NCI-H187 (cell line): ENCODE data around the gene CHIT1.
"Not testable (repeated sequence)": the region's sequence is repeated elsewhere in the genome, so short reads cannot be mapped to it uniquely, and the experiment has no call there.

Experiments
- DNase-seq, 2 experiments: peaks; one replicate each; lab custom pipeline; 2025; lab: John Stamatoyannopoulos, UW

CHIT1 gene

GRCh38 chr1:203229471-203230135, at the start of gene CHIT1:
Gene CHIT1, minus strand, starts transcription at chr1:203229673. Its CDS starts 37 bp downstream, at chr1:203229636.
- no peak for DNase-seq

- no peak for DNase-seq
These were observed 49.5 kb upstream of the CHIT1 start for GRCh38 chr1:203278885-203279406.

GRCh38 chr1:203278082-203278884, 48.8 kb upstream of the CHIT1 start:
- peak; percentile 63 to 78 for DNase-seq

DNA sequence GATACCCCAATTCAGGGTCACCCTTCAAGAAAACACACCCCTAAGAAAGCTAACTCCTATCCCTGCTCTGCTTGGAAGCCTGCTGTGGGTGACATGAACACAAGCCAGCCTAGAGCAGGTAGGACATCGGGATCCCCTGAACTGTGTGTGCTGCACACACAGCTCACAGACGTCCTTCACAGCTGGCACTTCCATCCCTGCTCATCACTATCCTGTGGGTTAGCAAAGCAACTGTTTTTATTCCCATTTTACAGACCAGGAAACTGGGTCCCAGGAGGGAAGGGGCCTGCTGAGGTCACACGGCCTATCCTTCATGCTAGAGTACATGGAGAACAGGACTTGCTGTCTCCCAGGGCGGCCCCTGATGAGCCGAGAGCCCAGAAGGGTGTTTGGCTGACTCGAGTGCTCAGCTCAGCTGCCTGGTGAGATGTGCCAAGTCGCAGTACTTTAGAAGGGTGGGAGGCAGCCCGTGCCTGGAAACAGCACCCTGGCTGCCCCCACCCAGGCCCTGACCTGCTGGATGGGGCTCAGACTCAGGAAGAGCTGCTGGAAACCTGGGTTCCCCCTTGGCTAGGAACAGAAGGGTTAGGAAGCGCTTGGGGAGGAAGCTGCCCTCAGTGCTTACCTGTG, 47.6 kb upstream of the CHIT1 start:
- no peak for DNase-seq

DNA sequence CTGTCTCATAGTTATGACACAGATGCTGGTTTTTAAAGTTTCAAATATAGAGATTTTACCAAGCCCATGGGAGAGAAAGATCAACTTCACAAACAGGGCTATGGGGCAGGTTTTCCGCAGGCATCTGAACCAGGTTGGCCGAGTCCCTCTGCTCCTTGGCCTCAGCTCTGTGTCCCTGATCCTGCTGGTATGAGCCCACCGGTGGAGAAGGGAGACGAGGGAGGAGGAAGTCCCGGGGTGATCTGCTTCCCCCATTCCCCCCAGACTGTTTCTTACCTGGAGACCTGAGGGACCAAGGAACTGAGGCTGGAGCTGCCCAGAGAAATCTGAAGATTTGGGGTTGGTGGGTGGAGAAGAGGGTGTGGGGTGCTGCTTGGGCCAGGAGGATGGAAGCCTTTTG, 46.9 kb upstream of the CHIT1 start:
- no peak for DNase-seq

DNA sequence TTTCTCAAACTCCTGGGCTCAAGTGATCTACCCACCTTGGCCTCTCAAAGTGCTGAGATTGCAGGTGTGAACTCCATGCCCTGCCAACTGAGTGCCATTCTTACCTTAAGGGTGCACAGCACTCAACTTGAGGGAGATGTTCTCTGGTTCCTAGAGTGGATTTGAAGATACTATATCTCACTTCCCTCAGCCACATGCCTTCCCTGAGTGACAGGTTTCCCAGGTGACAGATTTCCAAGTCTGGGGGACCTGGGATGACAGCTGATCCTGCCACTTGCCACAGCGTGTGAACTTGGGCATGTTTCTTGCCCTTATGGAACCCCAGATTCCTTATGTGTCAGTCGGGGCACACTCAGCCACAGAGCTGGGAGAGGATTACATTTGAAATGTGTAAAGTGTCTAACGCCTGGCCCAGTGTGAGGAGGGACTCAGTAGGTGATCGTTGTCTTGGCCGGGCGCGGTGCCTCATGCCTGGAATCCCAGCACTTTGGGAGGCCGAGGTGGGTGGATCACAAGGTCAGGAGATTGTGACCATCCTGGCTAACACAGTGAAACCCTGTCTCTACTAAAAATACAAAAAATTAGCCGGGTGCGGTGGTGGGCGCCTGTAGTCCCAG, 46.3 kb upstream of the CHIT1 start:
- DNase-seq, result no peak

GRCh38 chr1:203274603-203275381, 45.3 kb upstream of the CHIT1 start:
- no peak for DNase-seq

DNA sequence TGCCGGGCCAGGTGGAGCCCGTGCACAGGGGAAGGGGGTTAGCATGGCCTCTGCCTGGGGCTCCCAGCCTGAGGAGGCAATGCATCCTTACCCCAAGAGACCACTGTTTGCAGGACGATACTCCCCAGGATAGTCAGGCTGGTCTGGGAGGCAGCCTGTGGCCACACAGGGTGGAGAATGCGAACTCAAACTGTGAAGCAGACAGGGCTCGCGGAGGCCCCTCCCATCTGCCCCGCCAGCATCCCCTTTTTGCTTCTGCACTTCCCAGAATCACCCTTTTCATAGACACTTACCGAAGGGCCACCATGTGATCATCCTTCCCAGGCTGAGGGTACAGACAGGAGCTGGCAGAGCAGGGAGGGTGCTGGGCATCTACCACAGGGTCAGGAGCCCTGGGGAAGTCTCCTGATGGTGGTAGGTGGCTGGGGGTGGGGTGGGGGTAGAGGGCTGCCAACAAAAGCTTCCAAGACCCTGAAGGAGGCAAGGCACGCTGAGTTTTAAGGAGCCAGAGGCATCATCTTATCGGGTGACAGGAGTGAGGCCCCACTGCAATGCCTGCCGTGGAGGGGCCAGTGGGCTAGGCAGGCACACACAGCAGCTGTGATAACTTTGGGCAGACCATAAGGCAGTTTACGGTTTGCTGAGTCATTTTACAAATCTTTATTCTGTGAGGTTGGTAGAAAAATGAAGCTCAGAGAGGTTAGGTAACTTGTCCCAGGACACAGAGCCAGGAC, 44.6 kb upstream of the CHIT1 start:
- DNase-seq, result no peak

- peak; percentile 90 to 95 for DNase-seq
These were observed 43.9 kb upstream of the CHIT1 start for GRCh38 chr1:203273206-203273868.

DNA sequence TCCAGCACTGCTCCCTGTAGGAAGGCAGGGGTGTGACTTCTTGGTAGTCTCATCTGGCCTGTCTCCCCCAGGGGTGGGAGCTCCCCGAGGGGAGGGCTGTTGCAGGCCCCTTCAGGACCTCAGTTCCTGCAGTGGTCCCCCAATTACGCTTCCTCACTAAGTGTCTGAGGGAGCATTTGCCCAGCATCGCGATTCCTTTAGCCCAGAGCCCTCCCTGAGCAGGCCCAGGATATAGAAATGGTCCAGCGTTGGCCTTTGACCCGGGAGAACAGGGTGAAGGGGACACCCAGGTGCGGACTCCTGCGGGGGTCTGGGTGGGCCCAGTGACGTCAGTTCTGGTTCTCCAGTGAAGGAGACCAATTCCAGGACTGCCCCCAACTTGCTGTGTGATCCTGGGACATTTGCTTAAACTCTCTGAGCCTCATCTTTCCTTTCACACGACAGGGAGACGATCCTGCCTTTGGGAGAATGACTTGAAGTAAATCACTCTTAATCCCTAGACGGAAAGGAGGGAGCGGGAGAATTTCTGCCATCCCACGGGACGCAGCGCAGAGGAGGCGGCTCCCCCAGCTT, 43.2 kb upstream of the CHIT1 start:
- no peak for DNase-seq

- no peak for DNase-seq
These were observed 42.6 kb upstream of the CHIT1 start for GRCh38 chr1:203271962-203272632.

DNA sequence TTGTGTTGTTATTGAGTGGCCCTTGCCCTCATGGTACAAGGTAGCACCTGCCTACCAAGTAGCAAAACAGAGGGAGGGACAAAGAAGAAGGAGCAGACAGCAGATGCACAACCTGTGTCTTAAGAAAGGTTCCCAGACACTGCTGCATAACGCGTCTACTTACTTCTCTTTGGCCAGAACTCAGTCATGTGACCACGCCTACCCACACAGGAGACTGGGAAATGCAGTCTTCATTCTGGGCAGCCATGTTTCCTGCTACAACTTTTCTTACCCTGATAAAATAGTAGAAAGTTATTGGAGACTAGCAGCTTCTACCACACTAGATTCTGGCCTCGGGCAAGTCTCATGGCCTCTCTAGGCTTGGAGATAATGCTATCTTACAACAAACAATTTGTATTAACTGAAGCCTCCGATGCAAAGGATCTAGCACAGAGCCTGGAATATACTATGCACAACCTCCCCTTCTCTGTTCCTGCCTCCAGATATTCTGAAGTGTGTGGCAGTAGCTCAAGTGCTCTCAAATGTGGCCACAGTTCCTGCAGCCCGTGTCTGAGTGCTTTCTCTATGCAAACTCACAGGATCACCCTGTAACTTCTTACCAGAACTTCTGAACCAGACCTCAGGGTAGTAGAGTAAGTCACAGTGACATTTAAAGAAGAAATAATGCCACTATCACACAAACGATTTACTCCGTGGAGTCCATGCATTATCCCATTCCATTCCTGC, 41.7 kb upstream of the CHIT1 start:
- peak in 1 of 2 experiments; percentile 52 for DNase-seq

DNA sequence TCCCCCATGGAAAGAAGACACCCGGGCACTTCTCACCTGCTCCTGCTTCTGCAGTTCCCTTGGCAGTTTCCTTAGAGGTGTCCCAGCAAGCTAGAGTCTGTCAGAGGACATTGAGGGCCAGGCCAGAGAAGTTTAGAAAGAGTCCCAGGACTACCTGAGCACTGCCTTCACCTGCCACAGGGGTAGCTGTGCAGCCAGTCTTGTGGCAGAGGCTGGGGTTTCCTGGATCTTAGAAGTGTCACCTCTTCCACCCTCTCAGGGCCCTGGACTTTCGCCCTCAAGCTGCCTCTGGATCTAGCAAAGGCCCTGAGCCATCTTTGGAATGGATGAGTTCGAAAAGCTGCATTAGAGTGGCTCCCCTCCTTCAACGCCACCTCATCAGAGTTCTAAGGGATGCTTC, 41.0 kb upstream of the CHIT1 start:
- no peak for DNase-seq

- no peak for DNase-seq
These were observed 40.2 kb upstream of the CHIT1 start for GRCh38 chr1:203269654-203270020.

GRCh38 chr1:203268901-203269653, 39.6 kb upstream of the CHIT1 start:
- DNase-seq, result peak; percentile 57 to 71

- no peak for DNase-seq
These were observed 38.4 kb upstream of the CHIT1 start for GRCh38 chr1:203267912-203268311.

DNA sequence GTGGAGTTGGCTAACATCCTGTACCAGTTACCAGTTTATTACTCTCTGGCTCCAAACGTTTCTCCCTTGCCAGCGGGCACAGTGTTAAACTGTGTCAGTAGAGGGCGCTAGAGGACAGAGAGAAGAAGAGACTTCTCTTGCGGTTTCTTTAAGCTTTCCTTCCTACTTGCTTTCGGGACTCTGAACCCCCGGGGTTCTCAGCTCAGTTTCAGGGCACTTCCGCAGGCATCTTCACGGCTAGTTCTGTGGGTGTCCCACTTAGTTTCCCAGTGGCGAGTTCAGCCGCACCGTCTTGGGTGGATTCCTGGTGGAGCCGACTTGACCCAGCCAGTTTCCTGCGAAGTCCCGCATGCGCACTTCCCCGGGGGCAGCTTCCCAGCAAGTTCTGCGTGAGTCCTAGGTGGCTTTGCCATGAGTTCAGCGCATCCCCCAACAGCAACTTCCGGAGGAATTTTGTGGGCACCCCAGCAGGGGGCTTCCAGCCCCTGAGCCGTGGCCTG, 37.9 kb upstream of the CHIT1 start:
- peak; percentile 83 to 87 for DNase-seq

DNA sequence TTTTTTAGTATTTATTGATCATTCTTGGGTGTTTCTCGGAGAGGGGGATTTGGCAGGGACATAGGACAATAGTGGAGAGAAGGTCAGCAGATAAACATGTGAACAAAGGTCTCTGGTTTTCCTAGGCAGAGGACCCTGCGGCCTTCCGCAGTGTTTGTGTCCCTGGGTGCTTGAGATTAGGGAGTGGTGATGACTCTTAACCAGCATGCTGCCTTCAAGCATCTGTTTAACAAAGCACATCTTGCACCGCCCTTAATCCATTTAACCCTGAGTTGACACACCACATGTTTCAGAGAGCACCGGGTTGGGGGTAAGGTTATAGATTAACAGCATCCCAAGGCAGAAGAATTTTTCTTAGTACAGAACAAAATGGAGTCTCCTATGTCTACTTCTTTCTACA, 36.7 kb upstream of the CHIT1 start:
- not testable (repeated sequence) for DNase-seq
